GM12892 (cell line): ENCODE data around the gene CGGBP1. TPM values are rescaled to one million over a fixed set of nuclear protein-coding genes. Genes with fewer than 3 reads are reported as not detected.
A peak's percentile ranks its signal among the peaks of the same experiment; 100 is the strongest.

Source experiments
- DNase-seq: peaks from one replicate; pipeline ENCODE4 v3.0.0; 2011; ENCODE audit not compliant: insufficient read length
- FAIRE-seq: peaks from 2 replicates; lab custom pipeline; 2011; peaks lifted over from hg19 to GRCh38; lab: Jason Lieb, UNC
- POLR2A ChIP-seq: IDR thresholded peaks from 2 replicates; pipeline ENCODE4 v1.6.1; 2011; ENCODE audit warnings: low read depth, low read length, control low read depth
- POLR2AphosphoS5 ChIP-seq: IDR thresholded peaks from 2 replicates; pipeline ENCODE4 v1.6.1; 2011; ENCODE audit warnings: low read depth, low read length, control low read depth
- TAF1 ChIP-seq: IDR thresholded peaks from 2 replicates; pipeline ENCODE4 v1.6.1; 2011; ENCODE audit warnings: low read depth, mild to moderate bottlenecking, control low read depth, low read length, borderline replicate concordance
- polyA plus RNA-seq: library from polyadenylated mRNA; unstranded; fragments of >200 nt; gene quantifications from one replicate; pipeline ENCODE4 v1.2.1, GENCODE V29; 2012; ENCODE audit warnings: missing spikeins, inconsistent platforms; ENCODE audit not compliant: missing spikeins

The CGGBP1 gene
- 46.1 TPM for polyA plus RNA-seq

- FAIRE-seq (peak; percentile 98), DNase-seq (peak; percentile 78)
- TF ChIP-seq TAF1 (peak; percentile 56; the same call in 1 of the 2 replicates), POLR2AphosphoS5 (peak; percentile 73), POLR2A (peak; percentile 82)
Measured at GRCh38 chr3:88058581-88059379, at the start of gene CGGBP1, which contains the start of gene ZNF654. TSS of gene CGGBP1 (minus strand) at chr3:88059005. CDS start at chr3:88055976, 3,029 bp downstream. TSS of gene ZNF654 (plus strand) at chr3:88059255. CDS start at chr3:88059320, 65 bp downstream.

- no peak for TF ChIP-seq TAF1
- TF ChIP-seq POLR2A = no peak
- DNase-seq (no peak), FAIRE-seq (no peak)
Measured at GRCh38 chr3:88105325-88105724, 46.5 kb upstream of the CGGBP1 start.

GRCh38 chr3:88101142-88101541 is 42.3 kb upstream of the CGGBP1 start:
- DNase-seq (no peak), FAIRE-seq (no peak)
- TF ChIP-seq POLR2AphosphoS5 = no peak
- TF ChIP-seq TAF1 = no peak
- TF ChIP-seq POLR2A = no peak

GRCh38 chr3:88093266-88093665 is 34.5 kb upstream of the CGGBP1 start:
- no peak for FAIRE-seq
- no peak for TF ChIP-seq TAF1
- no peak for TF ChIP-seq POLR2A
- no peak for TF ChIP-seq POLR2AphosphoS5
- DNase-seq = no peak

GRCh38 chr3:88092270-88092669 is 33.5 kb upstream of the CGGBP1 start:
- DNase-seq (no peak), FAIRE-seq (no peak)
- TF ChIP-seq TAF1 (no peak), POLR2AphosphoS5 (no peak), POLR2A (no peak)

- DNase-seq = no peak
- TF ChIP-seq POLR2A (no peak), POLR2AphosphoS5 (no peak), TAF1 (no peak)
- FAIRE-seq = no peak
Measured at GRCh38 chr3:88090681-88091080, 31.9 kb upstream of the CGGBP1 start.

GRCh38 chr3:88084097-88084501 is 25.3 kb upstream of the CGGBP1 start:
- TF ChIP-seq TAF1 = no peak
- no peak for TF ChIP-seq POLR2A
- no peak for TF ChIP-seq POLR2AphosphoS5
- FAIRE-seq (no peak), DNase-seq (no peak)

GRCh38 chr3:88082854-88083253 is 24.0 kb upstream of the CGGBP1 start:
- no peak for FAIRE-seq
- TF ChIP-seq POLR2AphosphoS5 = no peak
- no peak for TF ChIP-seq TAF1
- no peak for TF ChIP-seq POLR2A
- DNase-seq = no peak

GRCh38 chr3:88078932-88079331 is 20.1 kb upstream of the CGGBP1 start:
- TF ChIP-seq POLR2AphosphoS5 = no peak
- TF ChIP-seq POLR2A = no peak
- TF ChIP-seq TAF1 = no peak
- FAIRE-seq = no peak
- no peak for DNase-seq

- FAIRE-seq (no peak), DNase-seq (no peak)
- TF ChIP-seq TAF1 (no peak), POLR2AphosphoS5 (no peak), POLR2A (no peak)
Measured at GRCh38 chr3:88076712-88077111, 17.9 kb upstream of the CGGBP1 start.

- no peak for TF ChIP-seq POLR2AphosphoS5
- no peak for TF ChIP-seq POLR2A
- FAIRE-seq (no peak), DNase-seq (no peak)
Measured at GRCh38 chr3:88075497-88075896, 16.7 kb upstream of the CGGBP1 start.

GRCh38 chr3:88075072-88075471 is 16.3 kb upstream of the CGGBP1 start:
- DNase-seq = no peak
- no peak for FAIRE-seq
- TF ChIP-seq POLR2A = no peak
- TF ChIP-seq TAF1 = no peak
- TF ChIP-seq POLR2AphosphoS5 = no peak

- no peak for TF ChIP-seq POLR2A
- TF ChIP-seq TAF1 = no peak
- no peak for TF ChIP-seq POLR2AphosphoS5
- FAIRE-seq (peak; percentile 48), DNase-seq (no peak)
Measured at GRCh38 chr3:88061746-88062145, 2.9 kb upstream of the CGGBP1 start.
